ENCODE data around the gene CEP104. TPM values are rescaled to one million over a fixed set of nuclear protein-coding genes. Genes with fewer than 3 reads are reported as not detected.

Gene CEP104
- total RNA-seq, 1 experiment from 2014 or later, result 44.1 TPM

DNA sequence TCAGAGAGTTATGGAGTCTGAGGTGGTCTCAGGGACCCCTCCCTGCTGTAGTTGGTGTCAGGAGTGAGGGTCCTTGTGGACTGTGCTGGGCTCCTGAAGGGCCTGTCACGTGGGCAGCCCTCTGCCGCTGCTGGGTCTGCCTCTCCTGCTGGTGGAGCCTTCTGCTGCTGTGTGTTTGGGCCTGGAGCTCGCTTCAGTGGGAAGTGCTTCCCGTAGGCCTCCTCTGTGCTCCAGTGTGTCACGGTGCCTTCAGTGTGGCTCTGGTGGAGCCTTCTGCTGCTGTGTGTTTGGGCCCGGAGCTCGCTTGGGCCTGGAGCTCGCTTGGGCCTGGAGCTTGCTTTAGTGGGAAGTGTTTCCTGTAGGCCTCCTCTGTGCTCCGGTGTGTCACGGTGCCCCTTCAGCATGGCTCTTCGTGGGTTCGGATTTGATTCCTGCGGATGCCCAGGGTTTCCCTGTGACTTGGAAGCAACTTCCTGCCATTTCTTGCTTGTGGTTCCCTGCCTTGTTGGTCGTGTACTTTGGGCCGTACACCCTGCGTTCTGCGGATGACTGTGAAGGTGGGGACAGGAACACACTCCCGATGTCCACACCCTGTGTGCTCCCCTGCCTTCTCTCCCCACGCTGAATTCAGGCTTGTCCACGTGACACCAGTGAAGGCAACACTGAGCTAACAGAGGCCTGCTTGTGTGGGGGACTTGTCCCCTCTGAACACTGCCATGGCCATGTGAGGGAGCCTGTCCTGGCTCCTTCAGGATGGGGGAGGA lies 23.6 kb upstream of the CEP104 start:
- H3K36me3 ChIP-seq (ENCODE audit: control insufficient read depth in 1 of 2, insufficient read depth in 2 of 2, low read length in 2 of 2), result no peaks in the 10 kb centered on the region; a peak in 2 of 4 replicates
- H3K27ac ChIP-seq (ENCODE audit: low read depth, low read length), result no peak overlapping the region
- H3K4me1 ChIP-seq (ENCODE audit: control insufficient read depth in 1 of 2, insufficient read depth in 2 of 2, low read length in 2 of 2), result no peaks in the 10 kb centered on the region
- POLR2A ChIA-PET, result no interaction called here
- ATAC-seq, result no peak
- CTCF ChIA-PET, result no interaction called here
- H3K27me3 ChIP-seq (ENCODE audit: insufficient read depth, low read length), result no peaks in the 10 kb centered on the region
- peaks cover 3 to 5% of the 10 kb centered on the region in 2 experiments; a peak in 2 of 4 replicates for H3K9me3 ChIP-seq (ENCODE audit: control insufficient read depth in 1 of 2, insufficient read depth in 1 of 2, low read depth in 1 of 2, low read length in 2 of 2)
- DNase-seq (ENCODE audit: low read depth, low spot score), result no peak
- H2AFZ ChIP-seq (ENCODE audit: low read depth, low read length, poor library complexity, severe bottlenecking), result no peak overlapping the region
- intact Hi-C loops (cut with micrococcal nuclease), result no loop called here
- RAD21 ChIA-PET (ENCODE audit: low non-redundant PET in 1 of 2, low total read pairs in 2 of 2, uncharacterized antibody in 2 of 2, unreplicated experiment in 2 of 2), result no interaction called here
- H3K4me2 ChIP-seq (ENCODE audit: low read length), result no peak overlapping the region
- TF ChIP-seq JUND (IDR thresholded peaks at IDR 0.05), result no peak
- TF ChIP-seq CBX3 (IDR thresholded peaks at IDR 0.05; ENCODE audit: low read depth), result no peak
- TF ChIP-seq EZH2 (IDR thresholded peaks at IDR 0.05), result no peak
- TF ChIP-seq EZH2phosphoT487 (IDR thresholded peaks at IDR 0.05; ENCODE audit: borderline replicate concordance), result no peak
- TF ChIP-seq, protein P1, sequence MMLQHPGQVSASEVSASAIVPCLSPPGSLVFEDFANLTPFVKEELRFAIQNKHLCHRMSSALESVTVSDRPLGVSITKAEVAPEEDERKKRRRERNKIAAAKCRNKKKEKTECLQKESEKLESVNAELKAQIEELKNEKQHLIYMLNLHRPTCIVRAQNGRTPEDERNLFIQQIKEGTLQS (IDR thresholded peaks at IDR 0.05), result no peak
- TF ChIP-seq ZNF274 (IDR thresholded peaks at IDR 0.05; ENCODE audit: low read depth, low read length), result no peak
- no peak for TF ChIP-seq YY1 (IDR thresholded peaks at IDR 0.05; ENCODE audit: extremely low read depth, insufficient replicate concordance, low read depth, low read length)
- H3K9ac ChIP-seq (ENCODE audit: low read length), result no peak overlapping the region
- H4K20me1 ChIP-seq (ENCODE audit: insufficient read depth), result no peaks in the 10 kb centered on the region
- H3K9me2 ChIP-seq (ENCODE audit: insufficient read depth), result no peaks in the 10 kb centered on the region
- BruUV-seq (replicated peaks), result no TSS peak
- no peak overlapping the region for H3K4me3 ChIP-seq (replicated peaks in 1 of 2; ENCODE audit: low read depth in 1 of 2, low read length in 2 of 2)
- H3K79me2 ChIP-seq (ENCODE audit: insufficient read depth, low read length), result no peaks in the 10 kb centered on the region

DNA sequence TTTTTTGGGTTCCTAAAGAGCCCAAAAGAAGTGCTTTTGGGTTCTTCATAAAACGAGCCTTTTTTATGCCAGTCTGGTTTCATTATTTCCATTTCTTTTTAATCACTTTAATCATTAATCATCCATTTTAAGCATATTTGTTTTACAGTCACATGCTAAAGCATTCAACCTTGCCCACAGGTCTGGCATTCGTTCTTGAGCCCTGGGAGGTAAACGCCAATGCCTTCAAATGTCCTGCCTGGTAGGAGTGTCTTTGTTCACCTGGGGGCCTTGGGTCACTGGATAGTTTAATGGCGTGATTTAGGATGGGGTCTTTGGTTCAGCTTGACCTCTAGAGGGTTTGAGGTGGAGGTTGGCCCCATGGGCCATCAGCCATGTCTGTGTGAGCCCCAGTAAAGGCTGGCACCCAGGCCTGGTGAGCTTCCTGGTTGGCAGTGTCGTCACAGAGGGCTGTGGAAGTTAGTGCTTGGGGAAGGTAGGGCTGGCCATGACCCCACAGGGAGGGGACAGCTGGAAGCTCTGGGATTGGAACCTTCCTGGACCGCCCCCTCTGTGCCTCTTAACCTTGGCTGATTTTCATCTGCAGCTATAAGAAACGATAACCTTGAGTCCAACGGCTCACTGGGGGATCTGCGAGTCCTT lies 22.9 kb upstream of the CEP104 start:
- RAD21 ChIA-PET (ENCODE audit: low non-redundant PET in 1 of 2, low total read pairs in 2 of 2, uncharacterized antibody in 2 of 2, unreplicated experiment in 2 of 2), result no interaction called here
- DNase-seq (ENCODE audit: low read depth, low spot score) (no peak), ATAC-seq (no peak)
- Histone ChIP-seq H3K9ac (ENCODE audit: low read length) (no peak overlapping the region), H4K20me1 (ENCODE audit: insufficient read depth) (no peaks in the 10 kb centered on the region), H3K4me2 (ENCODE audit: low read length) (no peak overlapping the region), H3K9me2 (ENCODE audit: insufficient read depth) (no peaks in the 10 kb centered on the region), H3K9me3 (ENCODE audit: control insufficient read depth in 1 of 2, insufficient read depth in 1 of 2, low read depth in 1 of 2, low read length in 2 of 2) (peaks cover 3 to 5% of the 10 kb centered on the region in 2 experiments; a peak in 2 of 4 replicates), H3K27ac (ENCODE audit: low read depth, low read length) (no peak overlapping the region), H3K4me1 (ENCODE audit: control insufficient read depth in 1 of 2, insufficient read depth in 2 of 2, low read length in 2 of 2) (no peaks in the 10 kb centered on the region), H3K27me3 (ENCODE audit: insufficient read depth, low read length) (no peaks in the 10 kb centered on the region), H3K79me2 (ENCODE audit: insufficient read depth, low read length) (no peaks in the 10 kb centered on the region), H3K4me3 (replicated peaks in 1 of 2; ENCODE audit: low read depth in 1 of 2, low read length in 2 of 2) (no peak overlapping the region), H3K36me3 (ENCODE audit: control insufficient read depth in 1 of 2, insufficient read depth in 2 of 2, low read length in 2 of 2) (peaks cover 0 to 4% of the 10 kb centered on the region in 2 experiments; a peak in 2 of 4 replicates), H2AFZ (ENCODE audit: low read depth, low read length, poor library complexity, severe bottlenecking) (no peak overlapping the region)
- BruUV-seq (replicated peaks), result no TSS peak
- POLR2A ChIA-PET, result no interaction called here
- CTCF ChIA-PET, result no interaction called here
- intact Hi-C loops (cut with micrococcal nuclease), result no loop called here
- TF ChIP-seq RAD21 (IDR thresholded peaks at IDR 0.05; ENCODE audit: low read depth) (no peak), CBX3 (IDR thresholded peaks at IDR 0.05; ENCODE audit: low read depth) (no peak), EZH2 (IDR thresholded peaks at IDR 0.05) (no peak), TCF7L2 (IDR thresholded peaks at IDR 0.05; ENCODE audit: borderline replicate concordance, extremely low read depth, insufficient read depth, insufficient read length) (no peak), ZNF274 (IDR thresholded peaks at IDR 0.05; ENCODE audit: low read depth, low read length) (no peak), EZH2phosphoT487 (IDR thresholded peaks at IDR 0.05; ENCODE audit: borderline replicate concordance) (no peak), EGR1 (IDR thresholded peaks at IDR 0.05; ENCODE audit: low read depth) (no peak), ZFX (IDR thresholded peaks at IDR 0.05) (no peak)
- TF ChIP-seq, protein P2, sequence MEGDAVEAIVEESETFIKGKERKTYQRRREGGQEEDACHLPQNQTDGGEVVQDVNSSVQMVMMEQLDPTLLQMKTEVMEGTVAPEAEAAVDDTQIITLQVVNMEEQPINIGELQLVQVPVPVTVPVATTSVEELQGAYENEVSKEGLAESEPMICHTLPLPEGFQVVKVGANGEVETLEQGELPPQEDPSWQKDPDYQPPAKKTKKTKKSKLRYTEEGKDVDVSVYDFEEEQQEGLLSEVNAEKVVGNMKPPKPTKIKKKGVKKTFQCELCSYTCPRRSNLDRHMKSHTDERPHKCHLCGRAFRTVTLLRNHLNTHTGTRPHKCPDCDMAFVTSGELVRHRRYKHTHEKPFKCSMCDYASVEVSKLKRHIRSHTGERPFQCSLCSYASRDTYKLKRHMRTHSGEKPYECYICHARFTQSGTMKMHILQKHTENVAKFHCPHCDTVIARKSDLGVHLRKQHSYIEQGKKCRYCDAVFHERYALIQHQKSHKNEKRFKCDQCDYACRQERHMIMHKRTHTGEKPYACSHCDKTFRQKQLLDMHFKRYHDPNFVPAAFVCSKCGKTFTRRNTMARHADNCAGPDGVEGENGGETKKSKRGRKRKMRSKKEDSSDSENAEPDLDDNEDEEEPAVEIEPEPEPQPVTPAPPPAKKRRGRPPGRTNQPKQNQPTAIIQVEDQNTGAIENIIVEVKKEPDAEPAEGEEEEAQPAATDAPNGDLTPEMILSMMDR (IDR thresholded peaks at IDR 0.05 in 2 of 3, conservative IDR thresholded peaks at IDR 0.05 in 1 of 3; ENCODE audit: borderline replicate concordance in 1 of 3, insufficient read depth in 1 of 3, low read depth in 2 of 3, low read length in 2 of 3), result no peak
- TF ChIP-seq, protein P3, sequence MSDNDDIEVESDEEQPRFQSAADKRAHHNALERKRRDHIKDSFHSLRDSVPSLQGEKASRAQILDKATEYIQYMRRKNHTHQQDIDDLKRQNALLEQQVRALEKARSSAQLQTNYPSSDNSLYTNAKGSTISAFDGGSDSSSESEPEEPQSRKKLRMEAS (IDR thresholded peaks at IDR 0.05), result no peak
- TF ChIP-seq, protein P4, sequence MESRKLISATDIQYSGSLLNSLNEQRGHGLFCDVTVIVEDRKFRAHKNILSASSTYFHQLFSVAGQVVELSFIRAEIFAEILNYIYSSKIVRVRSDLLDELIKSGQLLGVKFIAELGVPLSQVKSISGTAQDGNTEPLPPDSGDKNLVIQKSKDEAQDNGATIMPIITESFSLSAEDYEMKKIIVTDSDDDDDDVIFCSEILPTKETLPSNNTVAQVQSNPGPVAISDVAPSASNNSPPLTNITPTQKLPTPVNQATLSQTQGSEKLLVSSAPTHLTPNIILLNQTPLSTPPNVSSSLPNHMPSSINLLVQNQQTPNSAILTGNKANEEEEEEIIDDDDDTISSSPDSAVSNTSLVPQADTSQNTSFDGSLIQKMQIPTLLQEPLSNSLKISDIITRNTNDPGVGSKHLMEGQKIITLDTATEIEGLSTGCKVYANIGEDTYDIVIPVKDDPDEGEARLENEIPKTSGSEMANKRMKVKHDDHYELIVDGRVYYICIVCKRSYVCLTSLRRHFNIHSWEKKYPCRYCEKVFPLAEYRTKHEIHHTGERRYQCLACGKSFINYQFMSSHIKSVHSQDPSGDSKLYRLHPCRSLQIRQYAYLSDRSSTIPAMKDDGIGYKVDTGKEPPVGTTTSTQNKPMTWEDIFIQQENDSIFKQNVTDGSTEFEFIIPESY (IDR thresholded peaks at IDR 0.05; ENCODE audit: extremely low read depth, insufficient replicate concordance, low read length), result no peak

Data from HCT116 (cell line).